ENCODE results near the gene C6orf118. TPM values are rescaled to one million over a fixed set of nuclear protein-coding genes. Genes with fewer than 3 reads are reported as not detected.

C6orf118 gene
- total RNA-seq, 4 donors from 2014 or later, result 2.6 to 2.8 TPM; not detected in 2

GRCh38 chr6:165298875-165299274 is 10.5 kb downstream of the C6orf118 start:
- Histone ChIP-seq H3K9me3 (no peaks in the 10 kb centered on the region), H3K4me3 (no peak overlapping the region), H3K27ac (no peak overlapping the region), H3K4me1 (no peaks in the 10 kb centered on the region), H3K36me3 (no peaks in the 10 kb centered on the region), H3K27me3 (no peaks in the 10 kb centered on the region)
- no peak for DNase-seq
- intact Hi-C loops (cut with DNase I; ENCODE audit: low total_unique reads), result no loop called here
- no peak for TF ChIP-seq CTCF (IDR thresholded peaks at IDR 0.05)

- Histone ChIP-seq H3K27ac (no peak overlapping the region), H3K27me3 (no peaks in the 10 kb centered on the region), H3K36me3 (no peaks in the 10 kb centered on the region), H3K9me3 (no peaks in the 10 kb centered on the region), H3K4me1 (no peaks in the 10 kb centered on the region), H3K4me3 (no peak overlapping the region)
- intact Hi-C loops (cut with DNase I; ENCODE audit: low total_unique reads), result no loop called here
- no peak for DNase-seq
- TF ChIP-seq POLR2A (IDR thresholded peaks at IDR 0.05) (no peak), CTCF (IDR thresholded peaks at IDR 0.05) (no peak)
These were observed 11.0 kb downstream of the C6orf118 start for GRCh38 chr6:165298402-165298801.

- DNase-seq, result no peak
- Histone ChIP-seq H3K4me3 (no peak overlapping the region), H3K27ac (no peak overlapping the region), H3K9me3 (no peaks in the 10 kb centered on the region), H3K27me3 (no peaks in the 10 kb centered on the region), H3K36me3 (no peaks in the 10 kb centered on the region), H3K4me1 (no peaks in the 10 kb centered on the region)
- TF ChIP-seq CTCF (IDR thresholded peaks at IDR 0.05) (no peak), POLR2A (IDR thresholded peaks at IDR 0.05) (no peak)
- intact Hi-C loops (cut with DNase I; ENCODE audit: low total_unique reads), result no loop called here
These were observed 16.7 kb downstream of the C6orf118 start for GRCh38 chr6:165292657-165293056.

GRCh38 chr6:165274611-165275010 is 34.8 kb downstream of the C6orf118 start:
- Histone ChIP-seq H3K9me3 (no peaks in the 10 kb centered on the region), H3K27me3 (no peaks in the 10 kb centered on the region), H3K36me3 (no peaks in the 10 kb centered on the region), H3K4me1 (no peaks in the 10 kb centered on the region), H3K4me3 (no peak overlapping the region), H3K27ac (no peak overlapping the region)
- intact Hi-C loops (cut with DNase I; ENCODE audit: low total_unique reads), result no loop called here
- TF ChIP-seq POLR2A (IDR thresholded peaks at IDR 0.05), result no peak
- no peak for TF ChIP-seq CTCF (IDR thresholded peaks at IDR 0.05)
- no peak for DNase-seq

GRCh38 chr6:165272585-165272984 is 36.8 kb downstream of the C6orf118 start:
- Histone ChIP-seq H3K36me3 (no peaks in the 10 kb centered on the region), H3K9me3 (no peaks in the 10 kb centered on the region), H3K4me3 (no peak overlapping the region), H3K27ac (no peak overlapping the region), H3K27me3 (no peaks in the 10 kb centered on the region), H3K4me1 (no peaks in the 10 kb centered on the region)
- DNase-seq, result no peak
- intact Hi-C loops (cut with DNase I; ENCODE audit: low total_unique reads), result no loop called here
- no peak for TF ChIP-seq CTCF (IDR thresholded peaks at IDR 0.05)
- no peak for TF ChIP-seq POLR2A (IDR thresholded peaks at IDR 0.05)

Measured in uterus (tissue), 4 donors.